ENCODE data around the gene GTF2H4. TPM values are rescaled to one million over a fixed set of nuclear protein-coding genes. Genes with fewer than 3 reads are reported as not detected.
"Not testable (repeated sequence)": the region's sequence is repeated elsewhere in the genome, so short reads cannot be mapped to it uniquely, and the experiment has no call there.

Gene GTF2H4
- total RNA-seq (2022), result 40.6 and 43.6 TPM in 2 replicates
- Bru-seq, nascent RNA, result percentile 63 among the genes with signal in this experiment
- percentile 77 among the genes with signal in this experiment for BruChase-seq, experiment 1, labeled RNA remaining after a 2-hour chase
- BruChase-seq, experiment 2, labeled RNA remaining after a 6-hour chase, result percentile 88 among the genes with signal in this experiment
- long read RNA-seq, result 0 reads

- DNase-seq, result peak; percentile 95 to 98
- no TSS peak for BruUV-seq (replicated peaks)
- intact Hi-C loops (cut with micrococcal nuclease; ENCODE audit: unreplicated experiment), result loop anchor here (2.0 kb wide), 1 partner anchor 25 kb away; no protein-coding TSS in a partner anchor
- H3K27me3 ChIP-seq (replicated peaks; ENCODE audit: control insufficient read depth, insufficient read depth, low read length), result no peaks in the 10 kb centered on the region
- TF ChIP-seq, protein P1, sequence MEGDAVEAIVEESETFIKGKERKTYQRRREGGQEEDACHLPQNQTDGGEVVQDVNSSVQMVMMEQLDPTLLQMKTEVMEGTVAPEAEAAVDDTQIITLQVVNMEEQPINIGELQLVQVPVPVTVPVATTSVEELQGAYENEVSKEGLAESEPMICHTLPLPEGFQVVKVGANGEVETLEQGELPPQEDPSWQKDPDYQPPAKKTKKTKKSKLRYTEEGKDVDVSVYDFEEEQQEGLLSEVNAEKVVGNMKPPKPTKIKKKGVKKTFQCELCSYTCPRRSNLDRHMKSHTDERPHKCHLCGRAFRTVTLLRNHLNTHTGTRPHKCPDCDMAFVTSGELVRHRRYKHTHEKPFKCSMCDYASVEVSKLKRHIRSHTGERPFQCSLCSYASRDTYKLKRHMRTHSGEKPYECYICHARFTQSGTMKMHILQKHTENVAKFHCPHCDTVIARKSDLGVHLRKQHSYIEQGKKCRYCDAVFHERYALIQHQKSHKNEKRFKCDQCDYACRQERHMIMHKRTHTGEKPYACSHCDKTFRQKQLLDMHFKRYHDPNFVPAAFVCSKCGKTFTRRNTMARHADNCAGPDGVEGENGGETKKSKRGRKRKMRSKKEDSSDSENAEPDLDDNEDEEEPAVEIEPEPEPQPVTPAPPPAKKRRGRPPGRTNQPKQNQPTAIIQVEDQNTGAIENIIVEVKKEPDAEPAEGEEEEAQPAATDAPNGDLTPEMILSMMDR (IDR thresholded peaks at IDR 0.05; ENCODE audit: insufficient read depth in 1 of 2, low read depth in 1 of 2, low read length in 1 of 2, severe bottlenecking in 1 of 2, unreplicated experiment in 1 of 2), result no peak
- CTCF ChIA-PET, result interaction anchor here (0.6 to 1.4 kb wide), 11 partner anchors 23 to 284 kb away, joined by 3 to 19 read pairs (median 5); partner anchors contain the start of gene DDR1
- peak within 1 kb of the TSS; percentile 76 for H3K4me3 ChIP-seq (ENCODE audit: low read depth, low read length)
- no peaks in the 10 kb centered on the region for H3K27me3 Mint-ChIP-seq (ENCODE audit: insufficient read depth, unreplicated experiment)
- H3K27ac Mint-ChIP-seq (ENCODE audit: unreplicated experiment), result peak within 1 kb of the TSS; percentile 60
- no peaks in the 10 kb centered on the region for H3K9me3 Mint-ChIP-seq (ENCODE audit: unreplicated experiment)
- H3K4me1 ChIP-seq, result peaks cover 9% of the 10 kb centered on the region; the same call in 1 of the 2 replicates
- POLR2A ChIA-PET, result interaction anchor here (0.5 to 1.0 kb wide), 4 partner anchors 24 to 639 kb away, joined by 3 to 6 read pairs (median 4); partner anchors contain the start of genes DDR1, NFKBIL1 and TUBB
- no peaks in the 10 kb centered on the region for H3K9me3 ChIP-seq
- peak within 1 kb of the TSS; percentile 90 for H3K4me3 Mint-ChIP-seq (ENCODE audit: unreplicated experiment)
- peaks cover 9% of the 10 kb centered on the region for H3K4me1 Mint-ChIP-seq (ENCODE audit: low read depth, unreplicated experiment)
- peaks cover 12% of the 10 kb centered on the region for H3K36me3 Mint-ChIP-seq (ENCODE audit: insufficient read depth, unreplicated experiment)
- H3K36me3 ChIP-seq (ENCODE audit: control insufficient read depth, insufficient read depth, low read length), result no peaks in the 10 kb centered on the region; the same call in 1 of the 2 replicates
These were observed at the start of gene GTF2H4 for GRCh38 chr6:30907758-30908591. Gene GTF2H4 (plus strand): TSS chr6:30908207.

DNA sequence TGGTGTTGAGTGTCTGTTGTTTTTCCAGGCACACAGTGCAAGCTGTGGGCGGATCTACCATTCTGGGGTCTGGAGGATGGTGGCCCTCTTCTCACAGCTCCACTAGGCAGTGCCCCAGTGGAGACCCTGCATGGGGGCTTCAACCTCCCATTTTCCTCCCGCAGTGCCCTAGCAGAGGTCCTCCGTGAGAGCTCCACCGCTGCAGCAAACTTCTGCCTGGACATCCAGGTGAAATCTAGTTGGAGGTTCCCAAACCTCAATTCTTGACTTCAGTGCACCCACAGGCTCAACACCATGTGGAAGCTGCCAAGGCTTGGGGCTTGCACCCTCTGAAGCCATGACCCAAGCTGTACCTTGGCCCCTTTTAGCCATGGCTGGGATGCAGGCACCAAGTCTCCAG lies 48.3 kb upstream of the GTF2H4 start:
- CTCF ChIA-PET; intact Hi-C loops (cut with micrococcal nuclease; ENCODE audit: unreplicated experiment); H3K4me3 Mint-ChIP-seq (ENCODE audit: unreplicated experiment); H3K36me3 Mint-ChIP-seq (ENCODE audit: insufficient read depth, unreplicated experiment); POLR2A ChIA-PET; DNase-seq; H3K36me3 ChIP-seq (ENCODE audit: control insufficient read depth, insufficient read depth, low read length); H3K4me3 ChIP-seq (ENCODE audit: low read depth, low read length); H3K27me3 Mint-ChIP-seq (ENCODE audit: insufficient read depth, unreplicated experiment); BruUV-seq (replicated peaks); H3K27ac Mint-ChIP-seq (ENCODE audit: unreplicated experiment); H3K27me3 ChIP-seq (replicated peaks; ENCODE audit: control insufficient read depth, insufficient read depth, low read length): not testable (repeated sequence)
- H3K9me3 ChIP-seq, result peaks cover 15% of the 10 kb centered on the region
- peaks cover 15% of the 10 kb centered on the region for H3K4me1 ChIP-seq
- Mint-ChIP-seq H3K4me1 (ENCODE audit: low read depth, unreplicated experiment) (peaks cover 22% of the 10 kb centered on the region), H3K9me3 (ENCODE audit: unreplicated experiment) (peaks cover 28% of the 10 kb centered on the region)

GRCh38 chr6:30861257-30862048 lies 46.6 kb upstream of the GTF2H4 start:
- ChIA-PET CTCF (no interaction called here), POLR2A (no interaction called here)
- Histone ChIP-seq H3K4me3 (ENCODE audit: low read depth, low read length) (no peak overlapping the region), H3K27me3 (replicated peaks; ENCODE audit: control insufficient read depth, insufficient read depth, low read length) (no peaks in the 10 kb centered on the region), H3K36me3 (ENCODE audit: control insufficient read depth, insufficient read depth, low read length) (no peaks in the 10 kb centered on the region), H3K9me3 (peaks cover 15% of the 10 kb centered on the region), H3K4me1 (no peaks in the 10 kb centered on the region)
- no peak overlapping the region for H3K27ac Mint-ChIP-seq (ENCODE audit: unreplicated experiment)
- no peak for DNase-seq
- no peak overlapping the region for H3K4me3 Mint-ChIP-seq (ENCODE audit: unreplicated experiment)
- intact Hi-C loops (cut with micrococcal nuclease; ENCODE audit: unreplicated experiment), result no loop called here
- no TSS peak for BruUV-seq (replicated peaks)
- peaks cover 5% of the 10 kb centered on the region for H3K4me1 Mint-ChIP-seq (ENCODE audit: low read depth, unreplicated experiment)
- TF ChIP-seq, protein P1 (IDR thresholded peaks at IDR 0.05; ENCODE audit: insufficient read depth in 1 of 2, low read depth in 1 of 2, low read length in 1 of 2, severe bottlenecking in 1 of 2, unreplicated experiment in 1 of 2), result no peak
- no peaks in the 10 kb centered on the region for H3K27me3 Mint-ChIP-seq (ENCODE audit: insufficient read depth, unreplicated experiment)
- no peaks in the 10 kb centered on the region for H3K36me3 Mint-ChIP-seq (ENCODE audit: insufficient read depth, unreplicated experiment)
- peaks cover 28% of the 10 kb centered on the region for H3K9me3 Mint-ChIP-seq (ENCODE audit: unreplicated experiment)

Data from Caco-2 (cell line).